SK-N-SH treated with all-trans-retinoic acid at 6 μM for 48 hours (cell line): Measurements from ENCODE around the gene FHDC1.
"Not testable (repeated sequence)": the region's sequence is repeated elsewhere in the genome, so short reads cannot be mapped to it uniquely, and the experiment has no call there.

Experiments used
- ATAC-seq: fragments of 200-7000 bp; cut with Tn5 transposase; 3 replicates; pipeline ENCODE4 v1.9.1; 2020; ENCODE audit warnings: mild to moderate bottlenecking, moderate library complexity
- CSRNP3 ChIP-seq: fragments of 250-450 bp; sonication (Bioruptor Pico); IDR thresholded peaks from 2 replicates; pipeline ENCODE4 v1.5.1; 2021; ENCODE audit warnings: mild to moderate bottlenecking, moderate library complexity
- ISL1 ChIP-seq: fragments of 250-450 bp; sonication (Bioruptor Pico); IDR thresholded peaks from 2 replicates; pipeline ENCODE4 v2.1.2; 2022; ENCODE audit warnings: mild to moderate bottlenecking, moderate library complexity
- OSR1 ChIP-seq: fragments of 250-450 bp; sonication (Bioruptor Pico); IDR thresholded peaks from 2 replicates; pipeline ENCODE4 v1.8.0; 2022; ENCODE audit warnings: moderate library complexity, mild to moderate bottlenecking, inconsistent platforms
- RARB ChIP-seq: fragments of 250-450 bp; sonication (Bioruptor Pico); IDR thresholded peaks from 2 replicates; pipeline ENCODE4 v1.8.0; 2021; ENCODE audit warnings: mild to moderate bottlenecking, moderate library complexity
- SNAI2 ChIP-seq: fragments of 250-450 bp; sonication (Bioruptor Pico); IDR thresholded peaks from 2 replicates; pipeline ENCODE4 v1.5.0; 2020; ENCODE audit warnings: mild to moderate bottlenecking, moderate library complexity
- TCF4 ChIP-seq: fragments of 250-450 bp; sonication (Bioruptor Pico); IDR thresholded peaks from 2 replicates; pipeline ENCODE4 v1.8.0; 2021; ENCODE audit warnings: mild to moderate bottlenecking, moderate library complexity, borderline replicate concordance
- ZFP30 ChIP-seq: fragments of 450-650 bp; formaldehyde crosslinking; IDR thresholded peaks from 2 replicates; pipeline ENCODE4 v1.5.0; 2022; ENCODE audit warnings: mild to moderate bottlenecking, moderate library complexity
- TF ChIP-seq, protein P1 (sequence below): fragments of 250-450 bp; sonication (Bioruptor Pico); IDR thresholded peaks from 2 replicates; pipeline ENCODE4 v1.8.0; 2020; ENCODE audit warnings: mild to moderate bottlenecking, moderate library complexity, borderline replicate concordance
- TF ChIP-seq, protein P2 (sequence below): fragments of 250-450 bp; sonication (Bioruptor Pico); IDR thresholded peaks from 2 replicates; pipeline ENCODE4 v1.8.0; 2021; ENCODE audit warnings: low read depth, mild to moderate bottlenecking, moderate library complexity, borderline replicate concordance
- TF ChIP-seq, protein P3 (sequence below): fragments of 250-450 bp; sonication (Bioruptor Pico); IDR thresholded peaks from 2 replicates; pipeline ENCODE4 v1.5.1; 2020; ENCODE audit warnings: low read depth, mild to moderate bottlenecking, moderate library complexity
- TF ChIP-seq, protein P4 (sequence below): fragments of 250-450 bp; sonication (Bioruptor Pico); IDR thresholded peaks from 2 replicates; pipeline ENCODE4 v1.5.0; 2020; ENCODE audit warnings: mild to moderate bottlenecking, moderate library complexity

The FHDC1 gene

DNA sequence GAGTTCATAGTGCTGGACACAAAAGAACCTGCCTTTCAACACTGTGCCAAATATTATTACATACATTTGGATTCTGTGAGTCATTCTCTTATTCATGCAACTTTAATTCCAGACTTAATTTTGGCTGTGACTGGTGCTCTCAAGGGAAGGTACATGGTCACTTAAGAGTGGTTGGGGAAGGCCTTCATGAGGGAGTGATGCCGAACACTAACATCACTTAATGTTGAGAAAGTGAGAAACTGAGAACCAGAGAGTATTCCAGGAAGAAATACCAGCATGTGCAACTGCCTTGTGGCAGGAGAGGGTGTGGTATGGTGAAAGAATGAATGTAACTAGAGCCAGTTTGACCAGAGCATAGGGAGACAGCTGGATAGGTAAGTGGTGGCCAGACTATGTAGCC is 41.5 kb upstream of the FHDC1 start:
- ATAC-seq, result peak; percentile 74
- TF ChIP-seq, protein P1, sequence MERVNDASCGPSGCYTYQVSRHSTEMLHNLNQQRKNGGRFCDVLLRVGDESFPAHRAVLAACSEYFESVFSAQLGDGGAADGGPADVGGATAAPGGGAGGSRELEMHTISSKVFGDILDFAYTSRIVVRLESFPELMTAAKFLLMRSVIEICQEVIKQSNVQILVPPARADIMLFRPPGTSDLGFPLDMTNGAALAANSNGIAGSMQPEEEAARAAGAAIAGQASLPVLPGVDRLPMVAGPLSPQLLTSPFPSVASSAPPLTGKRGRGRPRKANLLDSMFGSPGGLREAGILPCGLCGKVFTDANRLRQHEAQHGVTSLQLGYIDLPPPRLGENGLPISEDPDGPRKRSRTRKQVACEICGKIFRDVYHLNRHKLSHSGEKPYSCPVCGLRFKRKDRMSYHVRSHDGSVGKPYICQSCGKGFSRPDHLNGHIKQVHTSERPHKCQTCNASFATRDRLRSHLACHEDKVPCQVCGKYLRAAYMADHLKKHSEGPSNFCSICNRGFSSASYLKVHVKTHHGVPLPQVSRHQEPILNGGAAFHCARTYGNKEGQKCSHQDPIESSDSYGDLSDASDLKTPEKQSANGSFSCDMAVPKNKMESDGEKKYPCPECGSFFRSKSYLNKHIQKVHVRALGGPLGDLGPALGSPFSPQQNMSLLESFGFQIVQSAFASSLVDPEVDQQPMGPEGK (CRISPR knock-in tag), result no peak
- TF ChIP-seq, protein P2, sequence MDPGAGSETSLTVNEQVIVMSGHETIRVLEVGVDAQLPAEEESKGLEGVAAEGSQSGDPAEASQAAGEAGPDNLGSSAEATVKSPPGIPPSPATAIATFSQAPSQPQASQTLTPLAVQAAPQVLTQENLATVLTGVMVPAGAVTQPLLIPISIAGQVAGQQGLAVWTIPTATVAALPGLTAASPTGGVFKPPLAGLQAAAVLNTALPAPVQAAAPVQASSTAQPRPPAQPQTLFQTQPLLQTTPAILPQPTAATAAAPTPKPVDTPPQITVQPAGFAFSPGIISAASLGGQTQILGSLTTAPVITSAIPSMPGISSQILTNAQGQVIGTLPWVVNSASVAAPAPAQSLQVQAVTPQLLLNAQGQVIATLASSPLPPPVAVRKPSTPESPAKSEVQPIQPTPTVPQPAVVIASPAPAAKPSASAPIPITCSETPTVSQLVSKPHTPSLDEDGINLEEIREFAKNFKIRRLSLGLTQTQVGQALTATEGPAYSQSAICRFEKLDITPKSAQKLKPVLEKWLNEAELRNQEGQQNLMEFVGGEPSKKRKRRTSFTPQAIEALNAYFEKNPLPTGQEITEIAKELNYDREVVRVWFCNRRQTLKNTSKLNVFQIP (CRISPR knock-in tag), result no peak
- TF ChIP-seq ISL1 (CRISPR knock-in tag), result 0 out of 2 replicates have a peak, but pooled peaks have one; percentile 28
- no peak for TF ChIP-seq SNAI2 (CRISPR knock-in tag)

DNA sequence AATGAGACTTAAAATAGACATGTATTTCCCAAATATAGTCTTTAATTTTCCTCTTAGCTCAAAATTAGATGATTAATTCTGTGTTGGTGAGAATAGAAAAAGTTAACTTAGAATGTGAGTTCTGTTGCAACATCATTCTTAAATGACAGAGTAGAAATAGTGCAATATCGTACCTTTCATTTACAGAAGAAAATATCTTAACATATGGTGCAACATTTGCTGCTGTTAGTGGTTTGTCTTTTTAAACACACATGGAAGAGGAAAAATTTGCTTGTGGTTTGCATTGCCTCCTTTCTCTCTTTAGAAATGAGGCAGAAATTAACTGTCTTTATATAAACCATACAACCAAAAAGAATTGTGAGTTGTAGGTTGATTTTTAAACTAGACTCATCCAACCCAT is 39.3 kb upstream of the FHDC1 start:
- TF ChIP-seq SNAI2 (CRISPR knock-in tag), result no peak
- no peak for TF ChIP-seq TCF4
- TF ChIP-seq, protein P3, sequence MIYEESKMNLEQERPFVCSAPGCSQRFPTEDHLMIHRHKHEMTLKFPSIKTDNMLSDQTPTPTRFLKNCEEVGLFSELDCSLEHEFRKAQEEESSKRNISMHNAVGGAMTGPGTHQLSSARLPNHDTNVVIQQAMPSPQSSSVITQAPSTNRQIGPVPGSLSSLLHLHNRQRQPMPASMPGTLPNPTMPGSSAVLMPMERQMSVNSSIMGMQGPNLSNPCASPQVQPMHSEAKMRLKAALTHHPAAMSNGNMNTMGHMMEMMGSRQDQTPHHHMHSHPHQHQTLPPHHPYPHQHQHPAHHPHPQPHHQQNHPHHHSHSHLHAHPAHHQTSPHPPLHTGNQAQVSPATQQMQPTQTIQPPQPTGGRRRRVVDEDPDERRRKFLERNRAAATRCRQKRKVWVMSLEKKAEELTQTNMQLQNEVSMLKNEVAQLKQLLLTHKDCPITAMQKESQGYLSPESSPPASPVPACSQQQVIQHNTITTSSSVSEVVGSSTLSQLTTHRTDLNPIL, result no peak
- no peak for TF ChIP-seq CSRNP3 (CRISPR knock-in tag)
- ATAC-seq, result no peak

DNA sequence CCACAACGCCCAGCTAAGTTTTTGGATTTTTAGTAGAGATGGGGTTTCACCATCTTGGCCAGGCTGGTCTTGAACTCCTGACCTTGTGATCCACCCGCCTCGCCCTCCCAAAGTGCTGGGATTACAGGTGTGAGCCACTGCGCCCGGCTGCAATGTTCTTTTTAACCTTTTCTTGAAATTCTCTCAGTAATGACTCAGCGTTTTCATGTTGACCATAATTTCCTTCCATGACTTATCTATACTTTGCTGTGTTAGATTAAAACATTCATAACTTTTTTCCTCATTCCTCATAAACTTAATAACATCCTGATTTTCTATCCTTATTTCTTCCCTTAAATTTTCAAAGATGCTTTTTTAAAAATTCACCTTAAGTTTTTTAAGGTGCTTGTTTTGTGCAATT is 38.0 kb upstream of the FHDC1 start:
- not testable (repeated sequence) for ATAC-seq

- ATAC-seq, result no peak
- TF ChIP-seq RARB (CRISPR knock-in tag), result no peak
- TF ChIP-seq SNAI2 (CRISPR knock-in tag), result no peak
- TF ChIP-seq, protein P3, result no peak
- TF ChIP-seq OSR1 (CRISPR knock-in tag), result no peak
- no peak for TF ChIP-seq ZFP30 (CRISPR knock-in tag)
- TF ChIP-seq, protein P4, sequence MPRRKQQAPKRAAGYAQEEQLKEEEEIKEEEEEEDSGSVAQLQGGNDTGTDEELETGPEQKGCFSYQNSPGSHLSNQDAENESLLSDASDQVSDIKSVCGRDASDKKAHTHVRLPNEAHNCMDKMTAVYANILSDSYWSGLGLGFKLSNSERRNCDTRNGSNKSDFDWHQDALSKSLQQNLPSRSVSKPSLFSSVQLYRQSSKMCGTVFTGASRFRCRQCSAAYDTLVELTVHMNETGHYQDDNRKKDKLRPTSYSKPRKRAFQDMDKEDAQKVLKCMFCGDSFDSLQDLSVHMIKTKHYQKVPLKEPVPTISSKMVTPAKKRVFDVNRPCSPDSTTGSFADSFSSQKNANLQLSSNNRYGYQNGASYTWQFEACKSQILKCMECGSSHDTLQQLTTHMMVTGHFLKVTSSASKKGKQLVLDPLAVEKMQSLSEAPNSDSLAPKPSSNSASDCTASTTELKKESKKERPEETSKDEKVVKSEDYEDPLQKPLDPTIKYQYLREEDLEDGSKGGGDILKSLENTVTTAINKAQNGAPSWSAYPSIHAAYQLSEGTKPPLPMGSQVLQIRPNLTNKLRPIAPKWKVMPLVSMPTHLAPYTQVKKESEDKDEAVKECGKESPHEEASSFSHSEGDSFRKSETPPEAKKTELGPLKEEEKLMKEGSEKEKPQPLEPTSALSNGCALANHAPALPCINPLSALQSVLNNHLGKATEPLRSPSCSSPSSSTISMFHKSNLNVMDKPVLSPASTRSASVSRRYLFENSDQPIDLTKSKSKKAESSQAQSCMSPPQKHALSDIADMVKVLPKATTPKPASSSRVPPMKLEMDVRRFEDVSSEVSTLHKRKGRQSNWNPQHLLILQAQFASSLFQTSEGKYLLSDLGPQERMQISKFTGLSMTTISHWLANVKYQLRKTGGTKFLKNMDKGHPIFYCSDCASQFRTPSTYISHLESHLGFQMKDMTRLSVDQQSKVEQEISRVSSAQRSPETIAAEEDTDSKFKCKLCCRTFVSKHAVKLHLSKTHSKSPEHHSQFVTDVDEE (CRISPR knock-in tag), result no peak
- TF ChIP-seq CSRNP3 (CRISPR knock-in tag), result no peak
- TF ChIP-seq, protein P1 (CRISPR knock-in tag), result no peak
These were observed 37.5 kb upstream of the FHDC1 start for GRCh38 chr4:152898606-152899005.
